ENCODE results near the gene CCDC33.

The CCDC33 gene

DNA sequence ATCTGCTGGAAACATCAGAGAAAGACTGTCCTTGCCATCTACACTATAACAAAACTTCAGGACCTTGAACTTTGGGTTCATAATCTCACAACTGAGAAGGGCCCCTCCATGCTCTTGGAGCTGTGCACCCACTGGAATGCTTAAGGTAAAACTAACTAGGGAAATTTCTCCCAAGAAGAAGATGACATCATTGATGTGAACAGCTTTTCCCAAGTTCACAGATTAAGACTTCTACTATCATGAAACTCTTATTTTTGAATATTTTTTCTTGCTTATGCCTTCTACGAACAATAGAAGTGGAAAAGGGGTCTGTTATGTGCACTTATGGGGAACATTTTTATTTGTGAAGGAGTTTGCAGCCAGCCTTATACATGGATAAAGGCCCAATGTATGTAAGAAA is 126.4 kb downstream of the CCDC33 start:
- Histone ChIP-seq H3K9me3 (ENCODE audit: control insufficient read depth, insufficient read depth, low read length) (no peaks in the 10 kb centered on the region), H3K4me3 (ENCODE audit: low read length) (no peak overlapping the region), H3K9me2 (replicated peaks; ENCODE audit: control insufficient read depth, low read length) (no peaks in the 10 kb centered on the region), H3K27ac (ENCODE audit: low read depth, low read length) (no peak overlapping the region), H4K20me1 (ENCODE audit: control insufficient read depth, insufficient read depth, low read depth, low read length) (no peaks in the 10 kb centered on the region), H3K4me2 (ENCODE audit: low read length) (no peak overlapping the region), H3K36me3 (ENCODE audit: control insufficient read depth, low read length) (no peaks in the 10 kb centered on the region), H3K4me1 (ENCODE audit: control insufficient read depth, low read length) (no peaks in the 10 kb centered on the region), H3K27me3 (ENCODE audit: control insufficient read depth, low read length) (peaks cover 19% of the 10 kb centered on the region), H3F3A (ENCODE audit: control insufficient read depth, insufficient read depth) (no peaks in the 10 kb centered on the region), H3K79me2 (ENCODE audit: control insufficient read depth, low read length) (no peaks in the 10 kb centered on the region)
- TF ChIP-seq, protein P1, sequence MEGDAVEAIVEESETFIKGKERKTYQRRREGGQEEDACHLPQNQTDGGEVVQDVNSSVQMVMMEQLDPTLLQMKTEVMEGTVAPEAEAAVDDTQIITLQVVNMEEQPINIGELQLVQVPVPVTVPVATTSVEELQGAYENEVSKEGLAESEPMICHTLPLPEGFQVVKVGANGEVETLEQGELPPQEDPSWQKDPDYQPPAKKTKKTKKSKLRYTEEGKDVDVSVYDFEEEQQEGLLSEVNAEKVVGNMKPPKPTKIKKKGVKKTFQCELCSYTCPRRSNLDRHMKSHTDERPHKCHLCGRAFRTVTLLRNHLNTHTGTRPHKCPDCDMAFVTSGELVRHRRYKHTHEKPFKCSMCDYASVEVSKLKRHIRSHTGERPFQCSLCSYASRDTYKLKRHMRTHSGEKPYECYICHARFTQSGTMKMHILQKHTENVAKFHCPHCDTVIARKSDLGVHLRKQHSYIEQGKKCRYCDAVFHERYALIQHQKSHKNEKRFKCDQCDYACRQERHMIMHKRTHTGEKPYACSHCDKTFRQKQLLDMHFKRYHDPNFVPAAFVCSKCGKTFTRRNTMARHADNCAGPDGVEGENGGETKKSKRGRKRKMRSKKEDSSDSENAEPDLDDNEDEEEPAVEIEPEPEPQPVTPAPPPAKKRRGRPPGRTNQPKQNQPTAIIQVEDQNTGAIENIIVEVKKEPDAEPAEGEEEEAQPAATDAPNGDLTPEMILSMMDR (IDR thresholded peaks at IDR 0.05; ENCODE audit: low read depth, low read length, poor library complexity, severe bottlenecking), result no peak
- no peak for TF ChIP-seq EZH2phosphoT487 (IDR thresholded peaks at IDR 0.05; ENCODE audit: borderline replicate concordance, low read length)

DNA sequence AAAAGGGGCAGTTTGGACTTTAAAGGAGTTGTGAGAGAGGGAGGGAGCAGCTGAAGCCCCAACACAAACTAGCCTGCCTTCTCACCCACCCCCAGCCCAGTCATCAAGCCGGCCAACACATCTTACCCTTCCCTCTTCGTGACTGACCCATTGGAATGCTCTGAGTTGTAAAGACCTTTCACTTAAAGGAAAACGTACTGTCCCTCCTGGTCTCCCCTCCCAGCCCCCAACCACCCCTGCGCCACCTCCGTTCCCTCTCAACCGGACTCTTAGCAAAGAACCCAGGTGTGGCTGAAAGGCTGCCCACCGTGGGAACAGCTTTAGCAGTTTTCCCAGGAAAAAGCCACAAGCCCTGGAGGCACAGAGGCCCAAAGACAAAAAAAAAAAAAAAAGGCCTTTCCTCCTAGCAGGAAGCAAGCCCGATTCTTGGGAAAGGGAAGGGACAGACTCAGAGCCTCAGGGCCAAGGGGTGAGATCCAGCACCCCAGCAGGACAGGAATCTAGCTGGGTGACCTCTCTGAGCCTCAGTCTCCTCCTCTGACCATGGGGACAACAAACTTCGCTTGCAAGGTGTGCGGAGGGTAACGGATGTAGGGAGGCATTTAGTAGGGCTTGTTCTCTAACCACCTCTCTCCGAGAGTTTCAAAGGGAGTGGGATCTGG is 128.9 kb downstream of the CCDC33 start:
- H3K4me3 ChIP-seq (ENCODE audit: low read length), result no peak overlapping the region
- TF ChIP-seq, protein P1 (IDR thresholded peaks at IDR 0.05; ENCODE audit: low read depth, low read length, poor library complexity, severe bottlenecking), result no peak
- no peak for TF ChIP-seq EZH2phosphoT487 (IDR thresholded peaks at IDR 0.05; ENCODE audit: borderline replicate concordance, low read length)

DNA sequence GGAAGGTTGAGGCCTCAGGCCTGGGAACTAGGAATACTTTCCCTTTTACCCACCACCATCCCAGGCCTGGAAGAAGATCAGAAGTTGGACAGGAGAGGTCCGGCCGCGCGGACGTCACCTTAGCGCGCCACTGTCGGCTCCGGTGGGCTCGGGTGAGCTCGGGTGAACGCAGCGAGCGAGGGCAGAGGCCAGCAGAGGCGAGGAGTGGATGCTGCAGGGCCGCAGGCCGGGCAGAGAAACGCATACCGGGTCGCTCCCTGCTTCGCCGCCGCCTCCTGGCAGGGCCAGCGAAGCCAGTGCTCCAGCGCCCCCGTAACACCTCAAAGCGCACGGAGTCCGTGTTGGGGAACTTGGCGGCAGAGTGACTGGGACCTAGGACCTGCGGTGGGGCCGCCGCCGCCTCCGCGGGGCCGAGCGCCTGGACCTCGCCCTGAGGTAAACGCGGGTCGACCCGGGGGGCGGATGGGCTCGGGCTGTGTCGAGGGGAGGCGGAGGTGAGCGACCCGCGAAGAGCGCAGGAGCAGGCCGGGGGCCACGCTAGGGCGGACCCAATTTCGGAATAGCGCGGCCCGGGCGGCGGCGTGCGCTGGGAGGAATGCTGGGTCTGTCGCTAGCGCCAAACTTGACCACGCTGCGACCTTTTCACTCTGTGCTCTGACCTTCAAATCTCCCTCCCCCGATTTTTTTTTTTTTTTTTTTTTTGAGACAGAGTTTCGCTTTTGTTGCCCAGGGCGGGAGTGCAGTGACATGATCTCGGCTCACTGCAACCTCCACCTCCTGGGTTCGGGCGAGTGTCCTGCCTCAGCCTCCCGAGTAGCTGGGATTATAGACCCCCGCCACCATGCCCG is 129.7 kb downstream of the CCDC33 start:
- Histone ChIP-seq H3F3A (ENCODE audit: control insufficient read depth, insufficient read depth) (no peaks in the 10 kb centered on the region), H3K27me3 (ENCODE audit: control insufficient read depth, low read length) (peaks cover 36% of the 10 kb centered on the region), H3K9me3 (ENCODE audit: control insufficient read depth, insufficient read depth, low read length) (no peaks in the 10 kb centered on the region), H3K79me2 (ENCODE audit: control insufficient read depth, low read length) (no peaks in the 10 kb centered on the region), H4K20me1 (ENCODE audit: control insufficient read depth, insufficient read depth, low read depth, low read length) (0 out of 2 replicates have a peak, but pooled peaks cover 3% of the 10 kb centered on the region), H3K4me3 (ENCODE audit: low read length) (no peak overlapping the region), H3K9me2 (replicated peaks; ENCODE audit: control insufficient read depth, low read length) (no peaks in the 10 kb centered on the region), H3K27ac (ENCODE audit: low read depth, low read length) (no peak overlapping the region), H3K4me2 (ENCODE audit: low read length) (no peak overlapping the region), H3K36me3 (ENCODE audit: control insufficient read depth, low read length) (no peaks in the 10 kb centered on the region), H3K4me1 (ENCODE audit: control insufficient read depth, low read length) (no peaks in the 10 kb centered on the region)
- TF ChIP-seq, protein P1 (IDR thresholded peaks at IDR 0.05; ENCODE audit: low read depth, low read length, poor library complexity, severe bottlenecking), result no peak
- TF ChIP-seq EZH2phosphoT487 (IDR thresholded peaks at IDR 0.05; ENCODE audit: borderline replicate concordance, low read length), result no peak

More for the DNA sequence above, 128.9 kb downstream of the CCDC33 start:
- H3K4me1 ChIP-seq (ENCODE audit: control insufficient read depth, low read length), result no peaks in the 10 kb centered on the region
- H3K9me2 ChIP-seq (replicated peaks; ENCODE audit: control insufficient read depth, low read length), result no peaks in the 10 kb centered on the region
- H3K27ac ChIP-seq (ENCODE audit: low read depth, low read length), result no peak overlapping the region
- H3K79me2 ChIP-seq (ENCODE audit: control insufficient read depth, low read length), result no peaks in the 10 kb centered on the region
- 0 out of 2 replicates have a peak, but pooled peaks cover 3% of the 10 kb centered on the region for H4K20me1 ChIP-seq (ENCODE audit: control insufficient read depth, insufficient read depth, low read depth, low read length)
- H3F3A ChIP-seq (ENCODE audit: control insufficient read depth, insufficient read depth), result no peaks in the 10 kb centered on the region
- H3K27me3 ChIP-seq (ENCODE audit: control insufficient read depth, low read length), result peaks cover 30% of the 10 kb centered on the region
- H3K36me3 ChIP-seq (ENCODE audit: control insufficient read depth, low read length), result no peaks in the 10 kb centered on the region
- no peaks in the 10 kb centered on the region for H3K9me3 ChIP-seq (ENCODE audit: control insufficient read depth, insufficient read depth, low read length)
- no peak overlapping the region for H3K4me2 ChIP-seq (ENCODE audit: low read length)

All from DOHH2 (cell line).